ENCODE data around the gene DTX4.

DNA sequence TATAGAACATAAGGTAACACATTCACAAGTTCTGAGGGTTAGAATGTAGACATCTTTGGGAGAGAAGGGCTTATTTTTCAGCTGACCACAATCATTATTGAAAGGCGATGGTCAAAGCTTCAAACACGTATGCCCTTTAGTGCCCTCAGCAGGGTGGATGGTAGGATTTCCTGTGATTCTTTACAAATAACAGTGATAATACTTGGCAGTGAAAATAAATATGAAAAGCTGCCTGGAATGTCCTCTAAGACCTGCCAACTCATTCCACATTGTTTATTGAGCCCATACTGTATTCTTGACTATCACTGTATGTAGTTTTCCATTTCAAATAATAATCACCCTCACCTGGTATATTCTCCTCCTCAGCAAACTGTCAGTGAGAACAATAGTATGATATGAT lies 54.5 kb downstream of the DTX4 start:
- TF ChIP-seq, protein P1, sequence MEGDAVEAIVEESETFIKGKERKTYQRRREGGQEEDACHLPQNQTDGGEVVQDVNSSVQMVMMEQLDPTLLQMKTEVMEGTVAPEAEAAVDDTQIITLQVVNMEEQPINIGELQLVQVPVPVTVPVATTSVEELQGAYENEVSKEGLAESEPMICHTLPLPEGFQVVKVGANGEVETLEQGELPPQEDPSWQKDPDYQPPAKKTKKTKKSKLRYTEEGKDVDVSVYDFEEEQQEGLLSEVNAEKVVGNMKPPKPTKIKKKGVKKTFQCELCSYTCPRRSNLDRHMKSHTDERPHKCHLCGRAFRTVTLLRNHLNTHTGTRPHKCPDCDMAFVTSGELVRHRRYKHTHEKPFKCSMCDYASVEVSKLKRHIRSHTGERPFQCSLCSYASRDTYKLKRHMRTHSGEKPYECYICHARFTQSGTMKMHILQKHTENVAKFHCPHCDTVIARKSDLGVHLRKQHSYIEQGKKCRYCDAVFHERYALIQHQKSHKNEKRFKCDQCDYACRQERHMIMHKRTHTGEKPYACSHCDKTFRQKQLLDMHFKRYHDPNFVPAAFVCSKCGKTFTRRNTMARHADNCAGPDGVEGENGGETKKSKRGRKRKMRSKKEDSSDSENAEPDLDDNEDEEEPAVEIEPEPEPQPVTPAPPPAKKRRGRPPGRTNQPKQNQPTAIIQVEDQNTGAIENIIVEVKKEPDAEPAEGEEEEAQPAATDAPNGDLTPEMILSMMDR (IDR thresholded peaks at IDR 0.05) = no peak
- no peak for TF ChIP-seq POLR2A (IDR thresholded peaks at IDR 0.05)

Measured in right lobe of liver (tissue), 4 donors.